Measurements from ENCODE around the gene PDE3A. TPM values are rescaled to one million over a fixed set of nuclear protein-coding genes. Genes with fewer than 3 reads are reported as not detected.

PDE3A gene
- total RNA-seq, 1 experiment from 2014 or later: 0.12 TPM

- Histone ChIP-seq H3K79me2 (ENCODE audit: insufficient read depth, low read length) (no peaks in the 10 kb centered on the region), H3K27me3 (ENCODE audit: insufficient read depth, low read length) (no peaks in the 10 kb centered on the region), H3K4me1 (ENCODE audit: control insufficient read depth in 1 of 2, insufficient read depth in 2 of 2, low read length in 2 of 2) (no peaks in the 10 kb centered on the region), H3K27ac (ENCODE audit: low read depth, low read length) (no peak overlapping the region), H3K36me3 (ENCODE audit: control insufficient read depth in 1 of 2, insufficient read depth in 2 of 2, low read length in 2 of 2) (no peaks in the 10 kb centered on the region), H4K20me1 (ENCODE audit: insufficient read depth) (no peaks in the 10 kb centered on the region), H3K9me3 (ENCODE audit: control insufficient read depth in 1 of 2, insufficient read depth in 1 of 2, low read depth in 1 of 2, low read length in 2 of 2) (no peaks in the 10 kb centered on the region), H3K9ac (ENCODE audit: low read length) (no peak overlapping the region), H3K9me2 (ENCODE audit: insufficient read depth) (no peaks in the 10 kb centered on the region), H3K4me3 (replicated peaks in 1 of 2; ENCODE audit: low read depth in 1 of 2, low read length in 2 of 2) (no peak overlapping the region), H2AFZ (ENCODE audit: low read depth, low read length, poor library complexity, severe bottlenecking) (no peak overlapping the region), H3K4me2 (ENCODE audit: low read length) (no peak overlapping the region)
- BruUV-seq (replicated peaks): no TSS peak
- TF ChIP-seq ELF1 (IDR thresholded peaks at IDR 0.05; ENCODE audit: borderline replicate concordance, low read depth): no peak
- no peak for TF ChIP-seq TCF7L2 (IDR thresholded peaks at IDR 0.05; ENCODE audit: borderline replicate concordance, extremely low read depth, insufficient read depth, insufficient read length)
- no peak for TF ChIP-seq ATF3 (IDR thresholded peaks at IDR 0.05)
- no peak for TF ChIP-seq SIN3A (IDR thresholded peaks at IDR 0.05; ENCODE audit: low read depth)
- no peak for TF ChIP-seq CEBPB (IDR thresholded peaks at IDR 0.05; ENCODE audit: low read depth)
- no peak for TF ChIP-seq MAX (IDR thresholded peaks at IDR 0.05)
- no peak for TF ChIP-seq FOSL1 (IDR thresholded peaks at IDR 0.05; ENCODE audit: low read depth)
- no peak for TF ChIP-seq EGR1 (IDR thresholded peaks at IDR 0.05; ENCODE audit: low read depth)
- no peak for TF ChIP-seq POLR2A (IDR thresholded peaks at IDR 0.05; ENCODE audit: borderline replicate concordance, extremely low read depth, insufficient read depth, insufficient read length)
- no peak for TF ChIP-seq CTCF (IDR thresholded peaks at IDR 0.05 in 2 of 3, conservative IDR thresholded peaks at IDR 0.05 in 1 of 3; ENCODE audit: borderline replicate concordance in 1 of 3, insufficient read depth in 1 of 3, low read depth in 2 of 3, low read length in 2 of 3)
- no peak for TF ChIP-seq CBX3 (IDR thresholded peaks at IDR 0.05; ENCODE audit: low read depth)
- no peak for TF ChIP-seq EZH2phosphoT487 (IDR thresholded peaks at IDR 0.05; ENCODE audit: borderline replicate concordance)
- no peak for TF ChIP-seq EZH2 (IDR thresholded peaks at IDR 0.05)
- no peak for TF ChIP-seq REST (IDR thresholded peaks at IDR 0.05; ENCODE audit: low read depth)
- no peak for TF ChIP-seq JUND (IDR thresholded peaks at IDR 0.05)
- TF ChIP-seq ZNF274 (IDR thresholded peaks at IDR 0.05; ENCODE audit: low read depth, low read length): no peak
- no peak for TF ChIP-seq SP1 (IDR thresholded peaks at IDR 0.05; ENCODE audit: low read depth)
- no peak for TF ChIP-seq RAD21 (IDR thresholded peaks at IDR 0.05; ENCODE audit: low read depth)
- no peak for TF ChIP-seq ZFX (IDR thresholded peaks at IDR 0.05)
- ATAC-seq (no peak), DNase-seq (ENCODE audit: low read depth, low spot score) (no peak)
- intact Hi-C loops (cut with micrococcal nuclease): loop anchor here (2.0 kb wide), 1 partner anchor 83 kb away; no protein-coding TSS in a partner anchor
- RAD21 ChIA-PET (ENCODE audit: low non-redundant PET in 1 of 2, low total read pairs in 2 of 2, uncharacterized antibody in 2 of 2, unreplicated experiment in 2 of 2): no interaction called here
- POLR2A ChIA-PET: no interaction called here
- CTCF ChIA-PET: interaction anchor here (0.8 to 2.3 kb wide), 10 partner anchors 8 to 639 kb away, joined by 3 to 13 read pairs (median 4); no protein-coding TSS in a partner anchor
These were observed 179.7 kb downstream of the PDE3A start for GRCh38 chr12:20547816-20548575.

Data from HCT116 (cell line).